ENCODE measurements around the gene SHC2. TPM values are rescaled to one million over a fixed set of nuclear protein-coding genes. Genes with fewer than 3 reads are reported as not detected.
A peak's percentile ranks its signal among the peaks of the same experiment; 100 is the strongest.

The SHC2 gene
- total and polyA plus RNA-seq, 2 of the 13 experiments (the other 11 are each of a cell fraction or from before 2014, with no cell fraction given) = 9.0 to 18.3 TPM

DNA sequence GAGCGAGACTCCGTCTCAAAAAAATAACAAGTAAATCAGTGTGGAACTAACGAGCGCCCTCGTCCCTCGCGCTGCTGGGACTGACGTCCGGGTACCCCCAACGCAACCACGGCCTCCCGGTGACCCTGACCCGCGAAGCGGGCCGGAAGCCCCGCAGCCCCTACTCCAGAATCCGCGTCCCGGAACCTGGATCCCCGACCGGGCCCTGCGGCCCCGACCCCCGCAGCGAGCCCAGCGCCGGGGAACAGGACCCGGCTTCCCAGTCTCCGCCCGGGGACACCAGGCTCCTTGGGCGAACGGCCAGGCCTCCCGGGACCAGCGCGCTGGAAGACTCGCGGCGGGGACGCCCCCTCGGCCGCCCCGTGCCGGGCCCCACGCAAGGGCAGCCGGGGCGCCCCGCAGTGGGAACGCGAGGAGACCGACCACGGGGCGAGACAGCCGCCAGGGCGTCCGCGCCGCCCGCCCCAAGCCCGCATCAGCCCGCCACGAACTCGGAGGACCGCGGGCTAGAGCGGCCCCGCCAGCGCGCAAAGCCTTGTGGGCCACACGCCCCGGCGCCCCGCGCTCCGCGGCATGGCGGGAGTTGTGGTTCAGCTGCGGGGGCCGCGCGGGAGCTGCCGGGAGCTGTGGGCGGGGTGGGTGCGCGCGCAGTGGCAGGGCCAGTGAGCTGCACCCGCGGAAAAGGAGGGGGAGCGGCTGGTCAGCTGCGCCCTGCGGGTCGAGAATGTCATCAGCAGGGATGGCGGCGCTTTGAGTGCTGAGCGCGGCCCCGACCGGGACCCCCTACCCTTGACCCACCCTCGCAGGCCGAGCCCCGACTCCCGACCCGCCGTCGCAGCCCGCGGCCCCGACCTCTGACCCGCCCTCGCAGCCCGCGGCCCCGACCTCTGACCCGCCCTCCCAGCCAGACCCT lies 27.9 kb upstream of the SHC2 start (continued):
- TF ChIP-seq HINFP (CRISPR knock-in tag; IDR thresholded peaks at IDR 0.05; ENCODE audit: low read depth) = peak; percentile 79
- TF ChIP-seq ZBTB26 (CRISPR knock-in tag; IDR thresholded peaks at IDR 0.05; ENCODE audit: borderline replicate concordance) = no peak
- TF ChIP-seq SNAPC2 (CRISPR knock-in tag; IDR thresholded peaks at IDR 0.05) = no peak; the same call in 1 of the 2 replicates
- TF ChIP-seq ZMYM4 (CRISPR knock-in tag; IDR thresholded peaks at IDR 0.05) = peak; percentile 32; the same call in 1 of the 2 replicates
- no peak for TF ChIP-seq PLRG1 (conservative IDR thresholded peaks at IDR 0.05)
- TF ChIP-seq, protein P1, sequence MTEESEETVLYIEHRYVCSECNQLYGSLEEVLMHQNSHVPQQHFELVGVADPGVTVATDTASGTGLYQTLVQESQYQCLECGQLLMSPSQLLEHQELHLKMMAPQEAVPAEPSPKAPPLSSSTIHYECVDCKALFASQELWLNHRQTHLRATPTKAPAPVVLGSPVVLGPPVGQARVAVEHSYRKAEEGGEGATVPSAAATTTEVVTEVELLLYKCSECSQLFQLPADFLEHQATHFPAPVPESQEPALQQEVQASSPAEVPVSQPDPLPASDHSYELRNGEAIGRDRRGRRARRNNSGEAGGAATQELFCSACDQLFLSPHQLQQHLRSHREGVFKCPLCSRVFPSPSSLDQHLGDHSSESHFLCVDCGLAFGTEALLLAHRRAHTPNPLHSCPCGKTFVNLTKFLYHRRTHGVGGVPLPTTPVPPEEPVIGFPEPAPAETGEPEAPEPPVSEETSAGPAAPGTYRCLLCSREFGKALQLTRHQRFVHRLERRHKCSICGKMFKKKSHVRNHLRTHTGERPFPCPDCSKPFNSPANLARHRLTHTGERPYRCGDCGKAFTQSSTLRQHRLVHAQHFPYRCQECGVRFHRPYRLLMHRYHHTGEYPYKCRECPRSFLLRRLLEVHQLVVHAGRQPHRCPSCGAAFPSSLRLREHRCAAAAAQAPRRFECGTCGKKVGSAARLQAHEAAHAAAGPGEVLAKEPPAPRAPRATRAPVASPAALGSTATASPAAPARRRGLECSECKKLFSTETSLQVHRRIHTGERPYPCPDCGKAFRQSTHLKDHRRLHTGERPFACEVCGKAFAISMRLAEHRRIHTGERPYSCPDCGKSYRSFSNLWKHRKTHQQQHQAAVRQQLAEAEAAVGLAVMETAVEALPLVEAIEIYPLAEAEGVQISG (CRISPR knock-in tag; IDR thresholded peaks at IDR 0.05) = peak; percentile 100
- TF ChIP-seq TOE1 (CRISPR knock-in tag; IDR thresholded peaks at IDR 0.05) = 0 out of 2 replicates have a peak, but pooled peaks have one; percentile 13
- no peak for TF ChIP-seq ZNF747 (CRISPR knock-in tag; IDR thresholded peaks at IDR 0.05; ENCODE audit: borderline replicate concordance)
- no peak for TF ChIP-seq CERS6 (CRISPR knock-in tag; IDR thresholded peaks at IDR 0.05)
- no peak for TF ChIP-seq RARG (CRISPR knock-in tag; IDR thresholded peaks at IDR 0.05; ENCODE audit: low read depth)
- TF ChIP-seq NCOR1 (IDR thresholded peaks at IDR 0.05; ENCODE audit: borderline replicate concordance, low read length) = 0 out of 2 replicates have a peak, but pooled peaks have one; percentile 14
- TF ChIP-seq RORA (CRISPR knock-in tag; IDR thresholded peaks at IDR 0.05) = no peak
- no peak for TF ChIP-seq ZNF432 (CRISPR knock-in tag; IDR thresholded peaks at IDR 0.05; ENCODE audit: borderline replicate concordance)
- peak; percentile 65 for TF ChIP-seq IKZF4 (CRISPR knock-in tag; IDR thresholded peaks at IDR 0.05; ENCODE audit: borderline replicate concordance, low read depth, not compliant biosample characterization)
- TF ChIP-seq, protein P2, sequence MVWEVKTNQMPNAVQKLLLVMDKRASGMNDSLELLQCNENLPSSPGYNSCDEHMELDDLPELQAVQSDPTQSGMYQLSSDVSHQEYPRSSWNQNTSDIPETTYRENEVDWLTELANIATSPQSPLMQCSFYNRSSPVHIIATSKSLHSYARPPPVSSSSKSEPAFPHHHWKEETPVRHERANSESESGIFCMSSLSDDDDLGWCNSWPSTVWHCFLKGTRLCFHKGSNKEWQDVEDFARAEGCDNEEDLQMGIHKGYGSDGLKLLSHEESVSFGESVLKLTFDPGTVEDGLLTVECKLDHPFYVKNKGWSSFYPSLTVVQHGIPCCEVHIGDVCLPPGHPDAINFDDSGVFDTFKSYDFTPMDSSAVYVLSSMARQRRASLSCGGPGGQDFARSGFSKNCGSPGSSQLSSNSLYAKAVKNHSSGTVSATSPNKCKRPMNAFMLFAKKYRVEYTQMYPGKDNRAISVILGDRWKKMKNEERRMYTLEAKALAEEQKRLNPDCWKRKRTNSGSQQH (CRISPR knock-in tag; IDR thresholded peaks at IDR 0.05; ENCODE audit: low read depth) = peak; percentile 89
- TF ChIP-seq ZBTB7B (CRISPR knock-in tag; IDR thresholded peaks at IDR 0.05) = peak; percentile 82; the same call in 1 of the 2 replicates
- TF ChIP-seq ZNF232 (CRISPR knock-in tag; IDR thresholded peaks at IDR 0.05; ENCODE audit: borderline replicate concordance) = peak; percentile 35
- peak; percentile 98; the same call in 1 of the 2 replicates for TF ChIP-seq ZNF513 (CRISPR knock-in tag; conservative IDR thresholded peaks at IDR 0.05)
